Activated CD4-positive, alpha-beta T cell treated with anti-CD3 and anti-CD28 coated beads, Interleukin-2, amount 50 U/mL, for 48 hours (primary cell): ENCODE results near the gene AURKB.
"Not testable (repeated sequence)": the region's sequence is repeated elsewhere in the genome, so short reads cannot be mapped to it uniquely, and the experiment has no call there.

Source experiments
- DNase-seq, 2 experiments: peaks; one replicate each; pipeline ENCODE4 v3.0.0-alpha.2; 2020

AURKB gene

GRCh38 chr17:8209907-8210760 is at the start of gene AURKB:
AURKB (minus strand) TSS chr17:8210575; CDS start chr17:8210224, 351 bp downstream.
- peak; percentile 92 to 96 for DNase-seq

DNA sequence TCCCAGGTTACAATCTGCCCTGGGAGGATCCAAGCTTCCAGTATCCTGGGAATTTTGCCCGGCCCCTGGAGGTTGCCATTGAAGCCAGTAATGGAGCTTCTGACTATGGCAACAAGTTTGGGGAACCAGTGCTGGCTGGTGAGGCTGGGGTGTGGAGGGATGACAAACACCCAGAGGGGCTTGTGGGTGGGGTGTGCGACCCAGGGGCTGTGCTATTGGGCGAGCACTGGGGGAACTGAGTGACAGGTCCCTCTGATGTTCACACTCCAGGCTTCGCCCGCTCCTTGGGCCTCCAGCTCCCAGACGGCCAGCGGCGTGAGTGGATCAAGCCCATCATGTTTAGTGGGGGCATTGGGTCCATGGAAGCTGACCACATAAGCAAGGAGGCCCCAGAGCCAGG is 47.4 kb upstream of the AURKB start:
- DNase-seq = no peak

DNA sequence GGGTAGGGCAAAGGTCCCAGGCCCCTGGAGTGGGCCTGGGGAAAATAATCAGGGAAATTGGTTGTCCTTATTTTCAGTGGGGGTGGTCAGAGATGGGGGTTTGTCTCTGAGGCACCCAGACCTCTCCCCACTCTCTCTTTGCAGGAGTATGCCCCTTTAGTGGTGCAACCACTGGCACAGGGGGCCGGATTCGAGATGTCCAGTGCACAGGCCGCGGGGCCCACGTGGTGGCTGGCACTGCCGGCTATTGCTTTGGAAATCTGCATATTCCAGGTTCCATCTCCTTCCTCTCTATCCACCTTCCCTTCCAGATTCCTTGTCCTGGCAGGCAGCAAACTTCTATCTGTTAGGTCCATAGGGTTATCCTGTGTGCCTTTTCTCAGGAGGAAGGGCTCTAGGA is 46.3 kb upstream of the AURKB start:
- DNase-seq = no peak

DNA sequence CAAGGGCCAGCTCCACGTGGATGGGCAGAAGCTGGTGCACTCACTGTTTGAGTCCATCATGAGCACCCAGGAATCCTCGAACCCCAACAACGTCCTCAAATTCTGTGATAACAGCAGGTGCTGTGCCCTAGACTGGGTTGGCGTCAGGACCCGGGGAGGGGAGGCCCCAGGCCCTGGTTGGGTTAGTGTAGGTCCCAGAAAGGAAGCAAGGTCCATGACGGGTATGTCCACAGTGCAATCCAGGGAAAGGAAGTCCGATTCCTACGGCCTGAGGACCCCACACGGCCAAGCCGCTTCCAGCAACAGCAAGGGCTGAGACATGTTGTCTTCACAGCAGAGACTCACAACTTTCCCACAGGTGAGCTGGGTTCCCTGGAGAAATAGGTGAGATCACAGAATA is 45.9 kb upstream of the AURKB start:
- DNase-seq = no peak

DNA sequence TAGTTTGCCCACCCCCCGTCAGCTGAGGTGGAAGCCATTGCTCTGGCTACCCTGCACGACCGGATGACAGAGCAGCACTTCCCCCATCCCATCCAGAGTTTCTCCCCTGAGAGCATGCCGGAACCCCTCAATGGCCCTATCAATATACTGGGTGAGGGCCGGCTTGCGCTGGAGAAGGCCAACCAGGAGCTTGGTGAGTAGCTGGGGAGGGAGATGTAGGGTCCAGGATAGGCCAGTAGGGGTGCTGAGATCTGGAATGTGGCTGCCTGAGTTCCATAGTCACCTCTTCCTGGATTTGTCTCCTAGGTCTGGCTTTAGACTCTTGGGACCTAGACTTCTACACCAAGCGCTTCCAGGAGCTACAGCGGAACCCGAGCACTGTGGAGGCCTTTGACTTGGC is 45.1 kb upstream of the AURKB start:
- no peak for DNase-seq

GRCh38 chr17:8254881-8255280 is 44.5 kb upstream of the AURKB start:
- no peak for DNase-seq

DNA sequence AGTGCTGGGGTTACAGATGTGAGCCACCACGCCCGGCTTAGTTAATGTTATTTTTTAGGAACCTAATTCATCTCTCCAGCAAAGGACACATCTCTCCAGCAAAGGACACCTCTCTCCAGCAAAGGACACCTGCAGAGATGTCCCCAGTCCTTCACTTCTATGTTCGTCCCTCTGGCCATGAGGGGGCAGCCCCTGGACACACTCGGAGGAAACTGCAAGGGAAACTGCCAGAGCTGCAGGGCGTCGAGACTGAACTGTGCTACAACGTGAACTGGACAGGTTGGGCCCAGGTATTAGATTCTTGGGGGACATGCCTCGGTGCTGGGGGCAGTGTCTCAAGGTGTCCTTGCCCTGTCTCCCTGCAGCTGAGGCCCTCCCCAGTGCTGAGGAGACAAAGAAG is 43.4 kb upstream of the AURKB start:
- no peak for DNase-seq

- not testable (repeated sequence) for DNase-seq
Measured at GRCh38 chr17:8251411-8251810, 41.0 kb upstream of the AURKB start.

- DNase-seq = no peak
Measured at GRCh38 chr17:8249621-8250500, 39.5 kb upstream of the AURKB start.

- DNase-seq = peak; percentile 98
Measured at GRCh38 chr17:8248751-8249607, 38.6 kb upstream of the AURKB start, which contains the start of gene PFAS. PFAS (plus strand) TSS chr17:8249289; CDS start chr17:8253938, 4,649 bp downstream.

DNA sequence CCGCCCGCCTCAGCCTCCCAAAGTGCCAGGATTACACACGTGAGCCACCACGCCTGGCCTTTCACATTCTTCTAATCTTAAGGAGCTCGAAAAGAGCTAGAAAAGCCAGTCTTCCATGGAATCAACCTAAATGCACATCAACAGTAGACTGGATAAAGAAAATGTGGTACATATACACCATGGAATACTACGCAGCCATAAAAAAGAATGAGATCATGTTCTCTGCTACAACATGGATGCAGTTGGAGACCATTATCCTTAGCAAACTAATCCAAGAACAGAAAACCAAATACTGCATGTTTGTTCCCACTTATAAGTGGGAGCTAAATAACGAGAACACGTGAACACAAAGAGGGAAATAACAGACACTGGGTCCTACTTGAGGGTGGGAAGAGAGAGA is 34.4 kb upstream of the AURKB start:
- DNase-seq = no peak

- DNase-seq = peak in 1 of 2 experiments; percentile 32
Measured at GRCh38 chr17:8243827-8244226, 33.5 kb upstream of the AURKB start.

- no peak for DNase-seq
Measured at GRCh38 chr17:8237886-8238285, 27.5 kb upstream of the AURKB start.

DNA sequence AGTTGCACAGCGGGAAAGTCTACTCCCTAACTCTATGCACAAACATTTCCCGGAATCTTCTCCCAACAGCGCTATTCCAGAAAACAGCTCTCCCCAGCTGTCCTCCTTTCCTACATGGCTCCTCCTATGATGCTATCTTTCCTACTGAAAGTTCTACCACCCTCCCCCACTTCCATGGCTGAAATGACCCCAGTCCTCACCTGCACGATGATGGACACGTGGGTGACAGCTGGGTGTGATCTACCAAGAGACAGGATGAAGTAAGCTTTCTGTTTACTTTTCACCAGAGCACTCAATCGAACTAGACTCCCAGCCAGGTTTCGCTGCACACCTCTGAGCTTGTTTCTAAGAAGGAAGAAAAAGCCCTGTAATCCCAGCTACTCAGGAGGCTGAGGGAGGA is 26.8 kb upstream of the AURKB start:
- DNase-seq = no peak

DNA sequence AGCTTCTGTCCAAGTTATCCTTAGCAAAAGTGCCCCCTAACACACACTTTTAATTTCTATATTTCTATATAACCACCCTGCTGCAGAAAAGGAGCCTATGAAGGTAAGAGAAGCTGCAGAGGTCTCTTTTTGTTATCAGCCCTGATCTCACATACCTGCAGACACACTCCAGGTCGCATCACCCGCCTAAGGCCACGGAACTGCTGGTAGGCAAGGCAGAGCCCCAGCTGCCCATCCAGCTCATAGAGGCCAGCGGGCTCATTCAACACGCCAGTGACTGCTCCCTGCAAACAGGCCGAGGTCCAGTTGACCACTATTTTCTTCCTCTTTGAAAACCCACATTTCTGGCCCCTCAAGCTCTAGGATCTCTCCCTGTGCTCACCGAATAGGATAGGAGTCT is 25.3 kb upstream of the AURKB start:
- DNase-seq = no peak

DNA sequence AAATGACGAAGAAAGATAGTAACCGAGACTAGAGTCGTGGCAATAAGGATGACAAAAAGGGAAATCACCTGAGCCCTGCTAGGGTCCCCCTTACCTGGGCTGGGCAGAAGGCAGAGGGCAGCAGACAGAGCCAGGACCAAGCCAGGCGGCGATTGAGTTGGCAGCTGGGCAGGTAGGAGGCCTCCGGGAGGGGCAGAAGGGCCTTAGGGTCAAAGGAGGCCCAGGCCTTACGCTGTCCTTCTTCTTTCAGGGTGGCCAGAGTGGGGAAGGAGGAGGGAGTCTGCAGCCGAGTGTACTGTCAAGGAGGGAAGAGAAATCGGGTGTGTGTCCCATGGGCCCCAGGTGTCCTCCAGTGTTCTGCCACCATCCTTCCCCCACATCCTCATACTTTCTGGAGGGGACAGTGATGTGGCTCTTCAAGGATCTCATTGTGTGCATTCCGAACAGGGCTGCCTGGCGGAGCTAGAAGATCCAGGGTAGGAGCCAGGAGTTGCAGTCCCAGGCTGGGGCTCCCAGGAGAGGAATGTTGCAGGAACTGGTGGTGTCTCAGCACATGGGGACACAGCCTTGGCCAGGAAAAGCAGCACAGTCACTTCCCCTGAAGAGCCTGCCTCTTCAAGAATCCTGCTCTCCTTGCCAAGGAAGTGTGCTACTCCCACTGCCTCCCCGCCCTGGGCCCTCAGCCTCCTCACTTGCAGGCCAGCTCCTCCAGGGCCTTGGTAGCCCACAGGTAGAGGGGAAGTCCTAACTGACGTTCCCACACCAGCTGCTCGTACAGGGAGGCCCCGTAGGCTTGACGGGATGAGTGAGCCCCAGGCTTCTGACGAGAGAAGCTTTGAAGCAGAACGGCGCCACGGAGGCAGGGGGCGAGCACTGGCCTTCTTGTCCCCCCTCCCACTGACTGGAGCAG is 24.2 kb upstream of the AURKB start:
- no peak for DNase-seq

DNA sequence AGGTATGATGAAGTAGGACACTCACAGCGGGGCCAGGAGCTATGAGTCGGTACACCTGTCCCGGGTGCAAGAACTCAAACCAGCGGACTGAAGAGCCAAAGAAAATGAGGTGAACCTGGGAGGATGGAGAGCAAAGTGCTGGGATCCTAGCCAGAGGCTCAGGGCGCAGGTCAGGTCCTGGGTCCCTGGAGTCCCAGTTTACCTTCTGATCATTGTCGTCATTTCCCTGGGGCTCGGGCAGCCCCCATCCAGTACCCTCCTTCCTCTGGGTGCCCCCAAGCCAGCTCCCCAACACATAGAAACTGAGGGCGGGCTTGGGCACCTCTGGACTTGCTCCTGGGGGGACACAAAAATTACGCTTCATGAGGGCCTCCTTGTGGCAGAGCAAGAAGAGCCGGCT is 21.3 kb upstream of the AURKB start:
- DNase-seq = no peak

GRCh38 chr17:8227238-8227581 is 16.8 kb upstream of the AURKB start:
- no peak for DNase-seq

DNA sequence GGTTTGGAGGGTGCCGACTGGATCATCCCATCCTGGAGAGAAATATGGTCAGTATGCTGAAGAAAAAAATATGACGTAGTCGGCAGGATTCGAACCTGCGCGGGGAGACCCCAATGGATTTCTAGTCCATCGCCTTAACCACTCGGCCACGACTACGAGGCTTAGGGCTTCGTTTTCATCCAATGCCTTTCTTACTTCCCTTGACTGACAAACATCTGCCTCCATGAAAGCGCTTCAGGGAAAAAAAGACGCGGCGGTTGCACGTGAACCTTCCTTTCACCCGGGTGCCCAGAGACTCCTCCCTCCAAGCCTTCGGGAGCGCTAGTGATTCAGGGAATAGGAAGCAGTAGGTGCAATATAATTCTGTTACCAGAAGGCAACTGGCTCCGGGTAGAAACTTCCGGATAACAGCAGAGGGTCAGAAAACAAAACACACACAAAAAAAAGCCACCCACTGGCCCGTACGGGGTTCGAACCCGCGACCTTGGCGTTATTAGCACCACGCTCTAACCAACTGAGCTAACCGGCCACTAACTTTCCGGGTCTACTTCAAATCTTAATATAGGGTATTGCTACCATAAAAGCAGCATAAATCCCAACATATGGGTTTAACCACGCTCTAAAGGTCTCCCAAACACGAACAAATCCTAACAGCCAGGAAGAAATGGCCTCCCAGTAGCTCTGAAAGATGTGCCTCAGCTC is 16.3 kb upstream of the AURKB start:
- DNase-seq = peak; percentile 59 to 63

DNA sequence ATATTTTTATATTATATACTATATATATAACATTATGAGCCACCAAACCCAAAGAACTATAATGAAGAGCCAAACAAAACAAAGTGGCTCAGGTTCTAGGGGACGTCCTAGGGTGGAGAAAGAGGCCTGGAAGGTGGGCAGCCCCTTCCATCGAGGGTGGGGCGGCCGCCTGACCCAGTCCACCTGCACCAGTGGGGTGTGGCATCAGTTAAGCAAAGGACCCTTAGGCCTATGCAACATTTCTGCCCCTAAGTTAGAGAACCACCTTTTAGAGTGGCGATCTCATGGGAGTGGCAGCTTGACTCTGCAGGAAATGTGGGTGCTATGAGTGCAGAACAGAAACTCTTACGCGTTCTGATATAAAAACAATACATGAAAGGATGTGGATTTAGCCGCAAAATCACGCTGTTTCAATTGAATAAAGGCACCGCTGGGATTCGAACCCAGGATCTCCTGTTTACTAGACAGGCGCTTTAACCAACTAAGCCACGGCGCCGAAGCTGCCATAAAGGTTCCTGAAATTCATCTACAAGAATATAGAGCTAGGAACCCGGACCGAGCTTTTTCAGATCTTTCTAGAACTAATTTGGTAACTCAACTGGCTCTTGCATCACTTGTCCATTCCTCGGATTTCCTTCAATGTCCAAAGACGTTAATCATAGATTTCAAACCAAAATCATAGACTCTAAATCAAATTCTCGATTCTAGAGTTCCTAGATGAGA is 15.6 kb upstream of the AURKB start:
- DNase-seq = peak; percentile 80 to 86
